SKM-1 treated with dmso at 0.1 percent for 144 hours (cell line): Measurements from ENCODE around the gene PAPPA2.
"Not testable (repeated sequence)": the region's sequence is repeated elsewhere in the genome, so short reads cannot be mapped to it uniquely, and the experiment has no call there.

Experiments
- DNase-seq: peaks from one replicate; lab custom pipeline; 2025; ENCODE audit not compliant: unreplicated experiment; lab: John Stamatoyannopoulos, UW

PAPPA2 gene

DNA sequence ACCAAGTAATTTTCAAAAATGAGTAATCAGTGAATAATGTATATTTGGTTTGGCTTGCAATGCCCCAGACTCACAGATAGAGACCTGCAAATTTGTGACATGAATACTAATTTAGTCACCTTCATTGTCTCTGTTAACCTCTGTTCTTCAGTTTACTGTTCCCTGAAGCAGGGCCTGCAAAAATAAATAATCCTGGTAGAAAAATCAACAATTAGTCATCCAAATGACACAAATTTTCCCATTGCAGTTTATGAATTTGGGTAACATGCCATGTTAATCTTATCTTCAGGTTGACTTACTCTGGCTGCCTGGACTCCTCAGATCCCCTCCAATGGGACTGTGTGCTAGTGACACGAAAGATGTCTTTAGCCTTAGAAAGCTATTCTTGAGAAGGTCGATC lies 289.5 kb downstream of the PAPPA2 start:
- no peak for DNase-seq

DNA sequence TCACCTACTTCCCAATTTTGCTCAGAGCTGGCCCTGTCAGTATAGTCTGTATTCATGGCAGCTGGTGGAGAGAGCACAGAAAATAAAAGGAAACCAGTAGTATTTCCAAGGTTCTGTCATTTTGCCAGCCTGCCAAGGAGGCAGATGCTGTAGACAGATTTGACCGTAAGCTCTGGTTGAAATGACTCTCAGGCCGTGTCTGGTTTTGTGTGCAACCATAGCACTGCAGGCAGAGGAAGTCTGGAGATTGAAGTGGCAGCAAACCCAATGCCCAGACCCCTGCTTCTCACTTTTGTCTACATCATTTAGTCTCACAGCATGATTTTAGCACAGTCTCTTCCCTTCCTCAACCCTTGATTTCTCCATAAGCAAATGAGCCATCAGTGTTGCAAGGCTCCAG lies 291.7 kb downstream of the PAPPA2 start:
- DNase-seq: no peak

DNA sequence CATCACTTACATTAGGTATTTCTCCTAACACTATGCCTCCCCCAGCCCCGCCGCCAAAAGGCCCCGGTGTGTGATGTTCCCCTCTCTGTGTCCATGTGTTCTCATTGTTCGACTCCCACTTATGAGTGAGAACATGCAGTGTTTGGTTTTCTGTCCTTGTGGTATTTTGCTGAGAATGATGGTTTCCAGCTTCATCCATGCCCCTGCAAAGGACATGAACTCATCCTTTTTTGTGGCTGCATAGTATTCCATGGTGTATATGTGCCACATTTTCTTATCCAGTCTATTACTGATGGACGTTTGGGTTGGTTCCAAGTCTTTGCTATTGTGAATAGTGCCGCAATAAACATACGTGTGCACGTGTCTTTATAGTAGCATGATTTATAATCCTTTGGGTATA lies 293.8 kb downstream of the PAPPA2 start:
- not testable (repeated sequence) for DNase-seq

GRCh38 chr1:176765608-176766007 lies 302.6 kb downstream of the PAPPA2 start:
- DNase-seq: no peak

- DNase-seq: no peak
Measured at GRCh38 chr1:176766779-176767178, 303.8 kb downstream of the PAPPA2 start.

DNA sequence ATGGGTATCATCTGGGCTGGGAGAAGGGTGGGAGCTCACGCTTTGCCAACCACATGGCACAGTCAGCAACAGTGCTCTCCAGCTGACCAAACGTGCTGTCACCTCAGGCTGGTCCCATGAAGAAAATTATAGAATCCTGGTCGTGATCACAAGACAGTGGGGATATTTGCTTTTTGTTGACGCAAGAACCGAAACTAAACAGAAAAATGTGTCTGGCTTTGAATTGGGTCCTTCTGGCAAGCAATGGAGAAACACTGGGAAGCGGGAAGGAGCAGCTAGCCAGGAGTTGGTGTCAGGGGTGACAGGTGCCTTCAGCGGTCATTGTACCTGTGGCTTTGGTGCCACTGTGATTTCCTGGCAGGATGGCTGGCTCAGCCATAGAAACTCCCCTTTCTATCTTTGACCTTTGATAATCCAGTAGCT lies 304.8 kb downstream of the PAPPA2 start:
- no peak for DNase-seq

DNA sequence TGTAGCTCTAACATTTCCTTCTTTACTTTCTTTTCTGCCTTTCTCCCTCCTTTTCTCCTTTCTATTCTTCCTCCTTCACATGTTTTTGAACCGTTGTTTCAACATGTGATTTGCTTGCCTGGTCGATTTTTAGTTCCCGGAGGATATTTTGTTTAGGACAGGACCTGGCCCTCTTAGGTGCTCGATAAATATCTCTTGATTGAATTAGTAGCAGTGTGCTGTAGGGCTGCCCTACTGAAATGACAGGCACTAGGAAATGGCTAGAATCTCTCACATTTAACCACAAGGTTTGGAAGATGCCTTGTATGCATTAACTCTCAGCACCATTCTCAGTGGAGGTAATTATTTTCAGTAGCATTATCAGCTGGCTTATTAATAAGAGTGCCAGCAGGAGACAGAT lies 305.6 kb downstream of the PAPPA2 start:
- no peak for DNase-seq

- no peak for DNase-seq
Measured at GRCh38 chr1:176770066-176770465, 307.1 kb downstream of the PAPPA2 start.

DNA sequence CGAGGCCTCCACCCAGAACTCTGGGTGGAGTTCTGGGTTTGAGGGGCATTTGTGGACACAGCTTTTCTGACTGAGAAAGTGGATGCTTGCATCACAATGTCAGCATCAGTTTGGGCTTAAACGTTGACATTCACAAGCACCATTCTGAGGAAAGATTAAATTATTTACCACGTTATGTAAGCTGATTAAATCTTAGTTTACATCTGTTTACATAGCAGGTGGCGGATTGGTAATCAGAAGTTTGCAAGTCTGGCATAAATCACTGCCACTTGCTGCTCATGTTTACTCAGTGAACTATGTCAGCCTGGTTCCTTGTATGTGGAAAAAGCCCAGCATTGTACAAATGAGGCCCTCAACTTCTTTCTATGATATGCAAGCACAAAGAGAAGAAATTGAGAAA lies 310.1 kb downstream of the PAPPA2 start:
- DNase-seq: no peak

- no peak for DNase-seq
Measured at GRCh38 chr1:176774224-176774623, 311.2 kb downstream of the PAPPA2 start.

GRCh38 chr1:176775378-176775777 lies 312.4 kb downstream of the PAPPA2 start:
- DNase-seq: no peak

DNA sequence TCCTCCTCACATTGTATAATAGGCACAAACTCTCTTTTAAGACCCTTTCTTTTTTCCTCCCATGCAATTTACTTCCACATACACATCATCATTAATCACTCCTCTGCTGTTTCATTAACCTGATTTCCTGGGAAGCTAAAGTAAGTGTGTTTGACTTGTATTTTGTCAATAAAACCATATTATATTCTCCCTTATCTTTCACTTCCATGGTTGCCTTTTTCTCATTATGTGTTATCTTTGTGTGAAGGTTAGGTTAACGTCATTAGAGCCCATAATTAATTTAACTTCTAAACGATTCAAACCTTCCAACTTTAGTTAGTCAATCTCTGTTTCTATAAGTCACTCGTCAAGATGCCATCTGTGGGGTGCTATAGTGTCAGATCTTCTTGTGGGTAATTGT lies 313.0 kb downstream of the PAPPA2 start:
- no peak for DNase-seq

- DNase-seq: no peak
Measured at GRCh38 chr1:176778056-176778455, 315.1 kb downstream of the PAPPA2 start.

DNA sequence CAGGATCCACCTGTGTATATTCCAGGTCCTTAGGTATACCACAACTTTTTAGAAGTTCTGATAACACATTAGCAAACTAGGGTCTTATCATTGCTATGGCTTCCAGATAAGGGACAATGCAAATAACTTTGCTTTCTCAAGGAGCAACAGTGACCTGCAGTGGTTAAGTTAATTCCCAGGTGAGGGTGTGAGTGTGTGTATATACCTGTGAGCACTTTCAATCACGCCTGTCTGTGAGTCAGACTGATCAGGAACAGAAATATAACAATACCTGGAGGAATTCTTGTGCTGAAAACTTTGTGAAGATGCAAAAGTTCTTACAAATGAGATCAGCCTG lies 317.0 kb downstream of the PAPPA2 start:
- no peak for DNase-seq

- DNase-seq: no peak
Measured at GRCh38 chr1:176783309-176783708, 320.3 kb downstream of the PAPPA2 start.

- DNase-seq: no peak
Measured at GRCh38 chr1:176785056-176785455, 322.1 kb downstream of the PAPPA2 start.

- DNase-seq: no peak
Measured at GRCh38 chr1:176785791-176786190, 322.8 kb downstream of the PAPPA2 start.

GRCh38 chr1:176786274-176786673 lies 323.3 kb downstream of the PAPPA2 start:
- DNase-seq: no peak

- DNase-seq: no peak
Measured at GRCh38 chr1:176789571-176790090, 326.7 kb downstream of the PAPPA2 start.

DNA sequence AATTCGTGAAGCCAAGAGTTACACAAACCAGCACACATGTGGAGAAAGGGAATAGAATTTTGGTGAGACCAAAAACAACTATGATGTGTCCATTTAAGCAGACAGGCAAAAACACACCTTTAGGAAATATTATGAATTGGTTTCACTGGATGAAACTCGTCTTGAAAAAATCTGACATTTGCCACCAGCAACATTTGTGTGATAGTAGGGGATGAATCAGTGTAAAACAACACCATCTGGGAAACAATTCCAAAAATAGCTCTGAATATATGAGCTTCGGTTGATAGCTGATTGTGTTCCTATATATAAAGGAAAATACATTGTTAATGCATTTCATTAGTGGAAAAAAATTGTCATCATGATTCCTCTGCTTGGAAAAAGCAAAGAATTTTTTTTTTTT lies 327.8 kb downstream of the PAPPA2 start:
- DNase-seq: no peak

- no peak for DNase-seq
Measured at GRCh38 chr1:176791906-176792305, 328.9 kb downstream of the PAPPA2 start.

GRCh38 chr1:176794897-176795508 lies 332.0 kb downstream of the PAPPA2 start:
- no peak for DNase-seq

DNA sequence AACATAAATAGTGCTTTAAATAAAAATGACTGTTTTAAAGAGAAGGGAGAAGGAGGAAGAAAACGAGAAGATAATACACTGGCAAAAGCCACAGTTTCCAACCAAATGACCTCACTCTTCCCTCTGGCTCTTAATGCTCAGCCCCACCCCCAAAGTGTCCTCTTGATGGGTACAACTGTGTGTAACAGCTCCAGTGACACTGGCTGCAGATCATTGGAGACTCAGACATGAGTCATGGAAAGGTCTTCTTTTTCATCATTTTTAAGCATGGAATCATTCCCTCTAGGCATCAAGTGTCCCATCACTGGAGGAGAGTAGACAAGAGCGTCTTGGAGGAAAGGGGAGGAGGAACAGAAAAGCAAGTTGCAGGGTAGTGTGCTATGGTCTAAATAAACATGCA lies 333.0 kb downstream of the PAPPA2 start:
- DNase-seq: no peak
